HG03378 (cell line): ENCODE measurements around the gene LURAP1L.
A peak's percentile ranks its signal among the peaks of the same experiment; 100 is the strongest.

Source experiments
- ATAC-seq: cut with Tn5 transposase; IDR thresholded peaks from one replicate; pipeline ENCODE4 v1.9.1; 2021; ENCODE audit warnings: mild to moderate bottlenecking, moderate library complexity; ENCODE audit not compliant: unreplicated experiment

LURAP1L gene

DNA sequence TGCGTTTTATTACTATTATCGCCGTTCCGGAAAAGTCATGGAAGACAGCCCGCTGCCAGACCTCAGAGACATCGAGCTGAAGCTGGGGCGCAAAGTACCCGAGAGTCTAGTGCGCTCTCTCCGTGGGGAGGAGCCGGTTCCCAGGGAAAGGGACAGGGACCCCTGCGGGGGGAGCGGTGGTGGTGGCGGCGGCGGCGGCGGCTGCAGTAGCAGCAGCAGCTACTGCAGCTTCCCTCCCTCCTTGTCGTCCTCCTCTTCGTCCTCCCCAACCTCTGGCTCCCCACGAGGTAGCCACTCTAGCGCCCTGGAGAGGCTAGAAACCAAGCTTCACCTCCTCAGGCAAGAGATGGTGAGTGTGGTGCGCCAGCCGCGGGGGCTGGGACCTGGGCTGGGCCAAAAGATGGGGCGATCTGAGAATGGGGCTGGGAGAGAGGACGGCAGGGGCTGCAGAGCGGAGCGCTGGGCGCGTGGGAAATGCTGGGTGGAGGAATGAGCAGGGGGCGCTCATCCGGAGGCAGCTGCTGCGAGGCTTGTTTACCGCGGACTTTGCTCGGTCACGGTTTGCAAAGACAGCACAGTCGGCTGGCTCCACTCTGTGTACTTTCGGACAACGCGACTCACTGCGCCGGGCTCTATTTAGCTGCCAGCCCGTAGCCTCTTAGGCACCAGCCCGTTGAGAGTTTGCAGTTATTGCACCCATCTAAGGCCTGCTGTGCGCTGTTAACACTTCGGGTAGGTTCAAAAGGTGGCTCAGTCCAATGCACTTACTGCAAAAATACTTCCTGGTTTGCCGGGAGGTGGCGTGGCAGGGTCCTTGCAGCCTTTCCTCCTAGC lies 1.1 kb downstream of the LURAP1L start:
- ATAC-seq, result peak; percentile 85

DNA sequence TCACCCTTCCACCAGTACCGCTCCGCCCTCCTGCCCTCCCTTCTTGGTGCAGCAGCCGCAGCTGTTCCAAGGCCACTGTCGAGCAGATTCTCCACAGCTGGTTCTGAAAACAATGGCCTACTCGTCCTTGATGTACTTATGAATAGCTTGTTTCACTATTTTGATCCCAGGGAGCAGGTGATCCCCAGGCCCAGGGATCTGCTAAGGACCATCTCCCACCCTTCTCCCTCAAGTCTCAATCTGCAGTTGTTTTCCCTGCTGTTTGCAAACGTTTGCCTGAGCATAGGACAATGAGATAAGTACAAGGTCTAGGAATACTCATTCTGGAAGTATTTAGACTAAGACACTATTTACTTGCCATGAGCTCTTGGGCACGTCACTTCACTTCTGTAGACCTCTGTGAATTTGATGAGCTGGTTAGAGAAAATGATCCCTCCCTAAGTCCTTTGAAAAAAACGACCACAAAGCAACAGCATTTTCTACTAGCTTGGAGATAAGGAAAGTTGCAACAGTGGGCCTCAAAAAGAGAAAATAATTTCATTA lies 1.8 kb downstream of the LURAP1L start:
- no peak for ATAC-seq

DNA sequence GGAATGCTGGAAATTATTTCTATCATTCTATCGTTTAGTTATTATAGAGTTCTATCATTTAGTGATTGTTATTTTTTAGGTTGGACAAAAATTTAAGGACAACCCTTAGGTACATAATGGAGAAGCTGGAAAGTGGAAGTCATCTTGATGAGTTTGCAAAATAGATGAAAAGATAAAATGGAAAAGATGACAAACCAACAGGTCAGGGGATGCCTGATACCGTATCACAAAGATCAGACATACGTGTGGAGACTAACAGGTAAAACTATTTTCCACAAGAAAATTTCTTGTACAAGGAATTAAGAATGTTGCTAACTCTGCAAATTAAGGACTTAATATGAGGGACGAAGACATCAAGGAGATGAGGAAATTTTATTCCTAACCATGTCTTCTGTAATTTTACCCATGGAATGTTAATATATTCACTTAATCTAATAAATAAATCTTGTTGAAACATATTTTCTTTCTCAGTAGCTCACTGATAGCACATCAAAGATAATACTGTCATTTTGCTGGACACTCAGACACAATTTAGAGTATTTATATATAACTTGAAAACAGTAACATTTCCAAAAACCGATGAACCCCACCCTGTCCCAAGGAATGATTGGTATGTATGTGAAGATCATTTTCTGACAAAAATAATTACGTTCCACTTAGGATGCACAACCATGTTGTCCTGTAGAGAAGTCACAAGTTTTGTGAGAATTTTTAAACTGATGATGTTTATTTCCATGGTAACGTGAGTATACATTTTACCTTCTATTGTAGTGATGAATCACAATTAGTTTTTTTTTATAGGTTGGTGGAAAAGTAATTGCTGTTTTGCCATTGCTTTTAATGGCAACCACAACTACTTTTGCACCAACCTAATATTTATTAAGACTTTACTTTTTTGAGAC lies 2.6 kb downstream of the LURAP1L start:
- no peak for ATAC-seq

DNA sequence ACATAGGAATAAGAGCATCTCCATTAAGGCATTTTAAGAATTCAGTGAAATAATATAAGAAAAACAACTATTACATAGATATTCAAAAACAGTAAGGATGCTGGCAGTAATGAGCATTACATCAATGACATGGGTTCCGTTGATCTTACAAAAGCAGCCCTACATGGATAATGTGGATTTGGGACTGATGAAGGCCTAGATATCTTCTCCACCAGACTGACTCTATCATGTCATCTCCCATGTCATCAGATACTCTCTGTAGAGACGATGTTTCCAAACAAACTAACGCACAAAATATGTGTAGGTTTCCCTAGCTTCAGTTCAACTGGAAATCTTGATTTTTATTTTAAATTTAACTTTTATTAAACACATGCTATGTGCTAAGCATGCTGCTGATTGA lies 3.6 kb downstream of the LURAP1L start:
- no peak for ATAC-seq

DNA sequence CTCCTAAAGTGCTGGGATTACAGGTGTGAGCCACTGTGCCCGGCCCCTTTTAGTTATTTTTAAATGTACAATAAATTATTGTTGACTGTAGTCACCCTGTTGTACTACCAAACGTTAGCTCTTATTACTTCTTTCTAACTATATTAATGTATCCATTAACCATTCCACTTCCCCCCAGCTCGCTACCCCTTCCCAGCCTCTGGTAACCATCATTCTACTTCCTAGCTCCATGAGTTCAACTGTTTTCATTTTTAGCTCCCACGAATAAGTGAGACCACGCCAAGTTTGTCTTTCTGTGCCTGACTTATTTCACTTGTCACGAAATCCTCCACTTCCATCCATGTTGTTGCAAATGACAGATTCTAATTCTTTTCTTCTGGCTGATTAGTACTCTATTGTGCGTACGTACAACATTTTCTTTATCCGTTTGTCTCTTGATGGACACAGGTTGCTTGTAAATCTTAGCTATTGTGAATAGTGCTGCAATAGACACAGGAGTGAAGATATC lies 6.5 kb downstream of the LURAP1L start:
- no peak for ATAC-seq

- no peak for ATAC-seq
Observed at GRCh38 chr9:12783767-12784460, 9.1 kb downstream of the LURAP1L start.

DNA sequence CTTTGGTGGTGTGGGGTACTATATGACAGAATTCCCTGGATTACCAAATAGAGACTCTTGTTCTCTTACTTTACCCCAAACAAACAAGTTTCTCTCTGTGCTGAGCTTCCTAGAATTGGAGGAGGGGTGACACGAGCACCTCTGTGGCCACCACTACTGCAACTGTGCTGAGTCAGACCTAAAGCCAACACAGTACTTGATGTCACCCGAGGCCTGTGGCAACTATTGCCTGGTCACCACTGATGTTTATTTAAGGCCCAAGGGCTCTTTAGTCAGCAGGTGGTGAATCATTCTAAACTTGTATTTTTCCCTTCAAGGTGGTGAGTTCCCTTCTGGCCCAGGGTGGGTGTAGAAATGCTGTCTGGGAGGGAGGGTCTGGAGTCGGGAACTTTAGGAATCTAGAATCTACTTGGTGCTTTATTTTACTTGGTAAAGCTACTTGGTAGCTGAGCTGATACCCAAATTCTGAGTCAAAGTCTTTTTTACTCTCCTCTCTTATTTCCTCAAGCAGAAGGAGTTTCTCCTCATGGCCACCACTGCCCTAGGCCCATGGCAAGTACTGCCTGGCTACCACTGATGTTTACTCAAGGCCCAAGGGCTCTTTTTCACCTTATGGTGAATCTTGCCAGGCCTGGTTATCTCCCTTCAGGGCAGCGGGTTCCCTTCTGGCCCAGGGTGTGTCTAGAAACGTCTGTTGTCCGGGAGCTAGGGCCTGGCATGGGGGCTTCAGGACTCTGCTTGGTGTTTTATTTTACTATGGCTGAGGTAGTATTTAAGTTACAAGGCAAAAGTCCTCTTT lies 9.8 kb downstream of the LURAP1L start:
- ATAC-seq, result peak; percentile 81

DNA sequence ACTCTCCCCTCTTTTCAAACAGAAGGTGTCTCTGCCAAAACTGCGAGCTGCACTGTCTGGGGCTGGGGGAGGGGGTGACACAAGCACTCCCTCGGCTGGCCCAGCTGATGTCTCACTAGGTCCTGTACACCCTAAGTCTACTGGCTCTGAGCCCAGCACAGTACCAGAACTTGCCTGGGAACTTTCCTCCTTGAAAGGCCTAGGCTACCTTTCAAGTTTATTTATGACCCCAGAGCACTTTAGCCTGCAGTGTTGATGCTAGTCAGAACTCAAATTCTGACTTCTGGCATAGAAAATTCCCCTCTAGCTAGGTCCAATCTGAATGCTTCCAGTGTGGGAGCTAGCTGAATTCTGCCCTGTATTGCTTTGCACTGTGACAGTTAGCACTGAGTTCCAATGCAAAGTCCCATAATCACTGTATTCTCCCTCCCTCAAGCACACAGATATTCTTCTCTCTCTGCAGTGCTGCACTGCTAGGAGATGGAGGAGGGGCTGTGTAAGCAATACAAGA lies 10.5 kb downstream of the LURAP1L start:
- no peak for ATAC-seq

DNA sequence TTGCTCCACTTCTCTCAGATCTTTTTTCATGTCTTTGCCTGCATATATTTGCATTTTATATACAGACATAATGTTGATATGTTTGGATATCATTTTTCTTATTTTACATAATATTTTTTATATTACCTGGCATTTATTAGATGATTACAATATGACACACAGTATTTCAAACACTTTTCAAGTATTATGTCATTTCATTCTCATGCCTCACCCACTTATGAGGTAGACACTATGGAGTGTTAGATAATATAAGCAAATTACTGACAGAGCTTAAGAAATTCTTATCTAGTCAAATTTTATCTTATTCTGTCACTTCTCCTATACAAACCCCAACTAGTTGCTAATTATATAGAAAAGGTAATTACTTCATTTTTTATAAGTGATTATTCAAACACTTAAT lies 11.1 kb downstream of the LURAP1L start:
- ATAC-seq, result no peak

GRCh38 chr9:12790001-12790400 lies 15.2 kb downstream of the LURAP1L start:
- ATAC-seq, result no peak

GRCh38 chr9:12790883-12791282 lies 16.1 kb downstream of the LURAP1L start:
- ATAC-seq, result no peak

GRCh38 chr9:12794101-12794799 lies 19.4 kb downstream of the LURAP1L start:
- no peak for ATAC-seq

DNA sequence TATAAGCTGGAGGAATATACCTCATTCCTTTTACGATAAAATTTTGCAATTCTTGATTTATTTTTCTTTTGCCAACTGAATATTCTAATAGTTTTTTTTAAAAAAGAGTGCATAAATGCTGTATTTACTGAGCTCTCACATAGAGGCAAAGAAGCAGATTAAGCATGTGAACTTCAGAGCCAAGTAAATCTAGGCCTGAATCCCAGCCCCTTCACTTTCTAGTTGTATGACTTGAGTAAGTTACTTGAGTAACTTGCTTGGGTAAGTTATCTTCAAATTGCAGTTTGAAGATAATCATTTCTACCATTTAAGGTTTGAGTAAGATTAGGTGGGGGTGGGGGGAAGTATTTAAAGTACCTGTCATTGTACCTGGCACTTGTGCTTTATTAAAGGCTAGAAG lies 21.8 kb downstream of the LURAP1L start:
- no peak for ATAC-seq

DNA sequence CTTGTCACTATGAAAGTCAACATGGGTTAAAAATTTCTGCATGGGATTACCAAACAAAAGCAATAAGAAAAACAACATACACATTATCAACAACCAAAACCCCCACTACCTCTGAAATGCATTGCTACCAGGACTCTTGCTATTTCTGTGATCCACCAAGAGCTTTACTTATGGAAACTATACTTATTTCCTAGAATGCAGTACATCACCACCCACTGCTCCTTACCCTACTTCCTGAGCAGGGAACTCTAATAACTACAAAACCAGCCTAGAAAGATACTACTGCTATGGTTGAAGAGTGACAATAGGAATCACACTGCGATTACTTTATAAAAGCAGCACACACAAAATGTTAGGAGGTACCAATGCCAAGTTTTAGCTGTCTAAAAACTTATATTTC lies 22.2 kb downstream of the LURAP1L start:
- ATAC-seq, result no peak

GRCh38 chr9:12798066-12798770 lies 23.4 kb downstream of the LURAP1L start:
- ATAC-seq, result no peak

GRCh38 chr9:12801187-12801586 lies 26.4 kb downstream of the LURAP1L start:
- no peak for ATAC-seq

DNA sequence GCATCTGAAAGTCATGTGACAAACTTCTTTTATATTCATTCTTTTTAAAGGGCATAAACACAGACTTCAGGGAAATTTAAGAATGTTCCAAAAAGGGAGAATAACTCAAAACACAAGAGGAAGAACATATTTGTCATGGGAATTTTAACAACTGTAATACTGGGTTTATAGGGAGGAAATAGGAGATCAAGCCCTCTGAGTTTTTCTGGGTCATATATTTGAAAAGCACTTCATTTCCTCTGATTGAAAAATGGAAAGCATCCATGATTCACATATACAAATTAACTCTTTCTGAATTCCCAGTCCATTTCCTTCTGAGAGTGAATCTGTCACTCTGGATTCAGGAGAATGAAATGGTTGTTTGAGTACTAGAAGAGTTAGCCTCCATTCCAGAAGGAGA lies 26.8 kb downstream of the LURAP1L start:
- ATAC-seq, result no peak

DNA sequence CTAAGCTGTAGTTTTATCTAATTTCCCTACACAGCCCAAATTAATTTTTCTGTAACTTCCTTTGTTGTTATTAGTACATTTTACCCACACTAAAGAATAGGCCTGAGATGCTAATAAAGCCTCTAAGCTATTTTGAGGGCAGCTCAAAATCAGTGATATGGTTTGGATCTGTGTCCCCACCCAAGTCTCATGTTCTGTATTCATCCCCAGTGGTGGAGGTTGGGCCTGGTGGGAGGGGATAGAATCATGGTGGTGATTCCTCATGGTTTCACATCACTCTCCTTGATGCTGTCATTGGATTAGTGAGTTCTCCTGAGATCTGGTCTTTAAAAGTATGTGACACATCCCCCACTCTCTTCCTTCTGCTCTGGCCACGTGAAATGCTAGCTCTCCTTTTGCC lies 27.3 kb downstream of the LURAP1L start:
- no peak for ATAC-seq

DNA sequence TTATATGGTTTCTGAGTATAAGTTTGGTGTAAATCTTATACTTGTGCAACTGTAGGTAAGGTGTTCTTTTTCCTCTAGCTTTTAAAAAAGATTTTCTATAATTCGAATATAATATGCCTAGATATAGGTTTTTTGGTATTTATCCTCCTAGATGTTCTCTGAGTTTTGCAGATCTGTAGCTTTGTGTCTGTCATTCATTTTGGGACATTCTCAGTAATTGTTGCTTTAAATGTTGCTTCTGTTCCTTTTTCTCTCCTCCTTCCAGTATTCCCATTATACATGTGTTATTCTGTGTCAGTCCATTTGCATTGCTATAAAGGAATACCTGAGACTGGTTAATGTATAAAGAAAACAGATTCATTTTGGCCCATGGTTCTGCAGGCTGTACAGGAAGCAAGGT lies 33.7 kb downstream of the LURAP1L start:
- ATAC-seq, result no peak
